ENCODE results near the gene PHETA2.
"Not testable (repeated sequence)": the region's sequence is repeated elsewhere in the genome, so short reads cannot be mapped to it uniquely, and the experiment has no call there.

Gene PHETA2

GRCh38 chr22:42111798-42112197 lies 37.8 kb downstream of the PHETA2 start:
- DNase-seq, result no peak

- not testable (repeated sequence) for DNase-seq
Measured at GRCh38 chr22:42112793-42113192, 38.7 kb downstream of the PHETA2 start.

GRCh38 chr22:42114721-42115120 lies 40.7 kb downstream of the PHETA2 start:
- no peak for DNase-seq

GRCh38 chr22:42115420-42115830 lies 41.4 kb downstream of the PHETA2 start:
- DNase-seq, result not testable (repeated sequence)

GRCh38 chr22:42116848-42117424 lies 42.9 kb downstream of the PHETA2 start:
- DNase-seq, result no peak

GRCh38 chr22:42120231-42121021 lies 46.4 kb downstream of the PHETA2 start:
- not testable (repeated sequence) for DNase-seq

GRCh38 chr22:42123529-42123928 lies 49.5 kb downstream of the PHETA2 start:
- not testable (repeated sequence) for DNase-seq

- no peak for DNase-seq
Measured at GRCh38 chr22:42127606-42128005, 53.6 kb downstream of the PHETA2 start.

GRCh38 chr22:42128007-42128406 lies 54.0 kb downstream of the PHETA2 start:
- DNase-seq, result not testable (repeated sequence)
